Measurements from ENCODE around the gene COL23A1. TPM values are rescaled to one million over a fixed set of nuclear protein-coding genes. Genes with fewer than 3 reads are reported as not detected.

COL23A1 gene
- polyA plus RNA-seq, 3 donors, result 0.11 to 0.21 TPM; not detected in 1

GRCh38 chr5:178431063-178431781, 159.0 kb downstream of the COL23A1 start:
- H3K27me3 ChIP-seq (ENCODE audit: control insufficient read depth in 2 of 2, insufficient read depth in 2 of 2, low read length in 2 of 2), result no peaks in the 10 kb centered on the region
- Mint-ChIP-seq H3K27ac (peak overlapping the region in 2 of 7 donors; percentile 41 to 65), H3K27me3 (ENCODE audit: low read depth in 3 of 3) (no peaks in the 10 kb centered on the region), H3K4me3 (no peak overlapping the region), H3K4me1 (peaks cover 7% of the 10 kb centered on the region), H3K9me3 (peaks cover 0 to 9% (median 6%) of the 10 kb centered on the region in 7 donors), H3K36me3 (no peaks in the 10 kb centered on the region)
- H3K27ac ChIP-seq (ENCODE audit: low read depth in 1 of 2, low read length in 2 of 2), result no peak overlapping the region
- H3K9ac ChIP-seq (ENCODE audit: insufficient read depth, low read length, poor library complexity, severe bottlenecking), result no peak overlapping the region
- peaks cover 0 to 4% of the 10 kb centered on the region in 2 donors for H3K9me3 ChIP-seq (replicated peaks in 1 of 2; ENCODE audit: control insufficient read depth in 1 of 2, insufficient read depth in 1 of 2, low read length in 2 of 2)
- H3K36me3 ChIP-seq (replicated peaks in 1 of 2; ENCODE audit: control insufficient read depth in 1 of 2, insufficient read depth in 2 of 2, low read length in 2 of 2), result no peaks in the 10 kb centered on the region
- intact Hi-C loops (cut with micrococcal nuclease), result no loop called here
- H3K4me1 ChIP-seq (ENCODE audit: control insufficient read depth in 1 of 2, insufficient read depth in 2 of 2, low read length in 2 of 2), result peaks cover 0 to 2% of the 10 kb centered on the region in 2 donors
- TF ChIP-seq, protein P1, sequence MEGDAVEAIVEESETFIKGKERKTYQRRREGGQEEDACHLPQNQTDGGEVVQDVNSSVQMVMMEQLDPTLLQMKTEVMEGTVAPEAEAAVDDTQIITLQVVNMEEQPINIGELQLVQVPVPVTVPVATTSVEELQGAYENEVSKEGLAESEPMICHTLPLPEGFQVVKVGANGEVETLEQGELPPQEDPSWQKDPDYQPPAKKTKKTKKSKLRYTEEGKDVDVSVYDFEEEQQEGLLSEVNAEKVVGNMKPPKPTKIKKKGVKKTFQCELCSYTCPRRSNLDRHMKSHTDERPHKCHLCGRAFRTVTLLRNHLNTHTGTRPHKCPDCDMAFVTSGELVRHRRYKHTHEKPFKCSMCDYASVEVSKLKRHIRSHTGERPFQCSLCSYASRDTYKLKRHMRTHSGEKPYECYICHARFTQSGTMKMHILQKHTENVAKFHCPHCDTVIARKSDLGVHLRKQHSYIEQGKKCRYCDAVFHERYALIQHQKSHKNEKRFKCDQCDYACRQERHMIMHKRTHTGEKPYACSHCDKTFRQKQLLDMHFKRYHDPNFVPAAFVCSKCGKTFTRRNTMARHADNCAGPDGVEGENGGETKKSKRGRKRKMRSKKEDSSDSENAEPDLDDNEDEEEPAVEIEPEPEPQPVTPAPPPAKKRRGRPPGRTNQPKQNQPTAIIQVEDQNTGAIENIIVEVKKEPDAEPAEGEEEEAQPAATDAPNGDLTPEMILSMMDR (IDR thresholded peaks at IDR 0.05), result no peak
- no peaks in the 10 kb centered on the region for H3K79me2 ChIP-seq (ENCODE audit: insufficient read depth, low read length)
- 84% methylated on average over 10 of the region's 16 CpGs for WGBS (ENCODE audit: insufficient coverage)
- no peak overlapping the region for H3K4me2 ChIP-seq (replicated peaks; ENCODE audit: extremely low read depth, low read length, poor library complexity, severe bottlenecking)
- H3K4me3 ChIP-seq (replicated peaks in 1 of 3; ENCODE audit: low read depth in 2 of 3, low read length in 3 of 3), result no peak overlapping the region
- H4K20me1 ChIP-seq (ENCODE audit: insufficient read depth, low read length), result no peaks in the 10 kb centered on the region
- DNase-seq, result peak in 1 of 3 donors; percentile 45
- no peak overlapping the region for H2AFZ ChIP-seq (ENCODE audit: insufficient read depth, low read depth, low read length, poor library complexity, severe bottlenecking)

DNA sequence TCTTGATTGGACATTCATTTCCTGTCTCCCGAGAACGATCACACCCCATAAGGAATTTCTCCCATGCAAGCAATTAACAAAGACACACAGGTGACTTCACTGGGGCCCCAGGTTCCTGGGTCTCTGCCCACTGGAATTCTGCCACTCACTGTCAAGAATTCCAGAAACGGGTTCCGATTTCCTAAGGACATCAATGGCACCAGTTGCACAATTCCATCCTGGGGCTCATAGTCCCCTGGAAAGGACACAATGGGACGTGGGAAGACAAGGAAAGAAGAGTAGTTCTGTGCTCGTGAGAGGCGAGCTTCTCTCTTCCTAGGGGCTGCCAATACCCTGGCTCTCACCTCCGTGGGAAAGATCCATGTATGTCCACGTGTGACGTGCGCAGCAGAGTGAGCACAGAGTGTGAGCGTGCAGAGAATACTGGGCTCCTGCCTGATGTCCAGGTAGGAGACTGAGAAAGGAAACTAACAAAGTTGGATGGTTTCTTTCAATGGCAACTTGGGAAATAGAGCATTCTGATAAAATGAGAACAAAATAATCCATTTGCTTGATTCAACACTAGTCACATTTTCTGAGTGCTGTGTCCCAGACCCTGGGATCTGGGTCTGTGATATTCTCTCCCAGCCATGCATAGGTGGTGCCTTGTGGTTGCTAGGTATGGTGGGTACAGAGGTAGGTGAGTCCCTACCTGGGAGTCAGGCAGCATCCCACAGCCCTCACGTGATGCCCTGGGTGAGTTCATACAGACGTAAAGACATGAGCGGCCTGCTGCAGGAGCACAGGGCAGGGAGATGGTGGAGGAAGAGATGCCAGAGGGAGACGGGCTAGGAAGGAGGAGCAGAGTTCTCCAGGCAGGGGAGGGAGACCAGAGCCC, 159.8 kb downstream of the COL23A1 start:
- Histone ChIP-seq H3K9me3 (replicated peaks in 1 of 2; ENCODE audit: control insufficient read depth in 1 of 2, insufficient read depth in 1 of 2, low read length in 2 of 2) (peaks cover 0 to 4% of the 10 kb centered on the region in 2 donors), H4K20me1 (ENCODE audit: insufficient read depth, low read length) (no peaks in the 10 kb centered on the region), H2AFZ (ENCODE audit: insufficient read depth, low read depth, low read length, poor library complexity, severe bottlenecking) (no peak overlapping the region), H3K9ac (ENCODE audit: insufficient read depth, low read length, poor library complexity, severe bottlenecking) (no peak overlapping the region), H3K4me2 (replicated peaks; ENCODE audit: extremely low read depth, low read length, poor library complexity, severe bottlenecking) (no peak overlapping the region), H3K36me3 (replicated peaks in 1 of 2; ENCODE audit: control insufficient read depth in 1 of 2, insufficient read depth in 2 of 2, low read length in 2 of 2) (no peaks in the 10 kb centered on the region), H3K79me2 (ENCODE audit: insufficient read depth, low read length) (no peaks in the 10 kb centered on the region), H3K27me3 (ENCODE audit: control insufficient read depth in 2 of 2, insufficient read depth in 2 of 2, low read length in 2 of 2) (no peaks in the 10 kb centered on the region), H3K4me1 (ENCODE audit: control insufficient read depth in 1 of 2, insufficient read depth in 2 of 2, low read length in 2 of 2) (peaks cover 0 to 2% of the 10 kb centered on the region in 2 donors), H3K27ac (ENCODE audit: low read depth in 1 of 2, low read length in 2 of 2) (no peak overlapping the region), H3K4me3 (replicated peaks in 1 of 3; ENCODE audit: low read depth in 2 of 3, low read length in 3 of 3) (no peak overlapping the region)
- DNase-seq, result no peak
- Mint-ChIP-seq H3K27me3 (ENCODE audit: low read depth in 3 of 3) (no peaks in the 10 kb centered on the region), H3K27ac (peak overlapping the region in 1 of 7 donors; percentile 6), H3K36me3 (no peaks in the 10 kb centered on the region), H3K4me1 (peaks cover 7% of the 10 kb centered on the region), H3K4me3 (no peak overlapping the region), H3K9me3 (peaks cover 0 to 9% (median 6%) of the 10 kb centered on the region in 7 donors)
- 90% methylated on average over 16 of the region's 16 CpGs for WGBS (ENCODE audit: insufficient coverage)
- intact Hi-C loops (cut with micrococcal nuclease), result no loop called here
- TF ChIP-seq, protein P1 (IDR thresholded peaks at IDR 0.05), result no peak
